PC-3 (cell line): ENCODE measurements around the gene SLC38A5. TPM values are rescaled to one million over a fixed set of nuclear protein-coding genes. Genes with fewer than 3 reads are reported as not detected.
A peak's percentile ranks its signal among the peaks of the same experiment; 100 is the strongest.

Experiments
- ATAC-seq: fragments of 200-7000 bp; cut with Tn5 transposase; 2 replicates; pipeline ENCODE4 v1.9.1; 2020; ENCODE audit warnings: mild to moderate bottlenecking, moderate library complexity
- BruUV-seq: library from RNA; stranded (reverse); fragments of 400-500 nt; replicated peaks from 2 replicates; lab custom pipeline; 2021; lab: Mats Ljungman, UMichigan
- CTCF ChIA-PET: fragments of 300-600 bp; sonication (Branson Sonifier 250); formaldehyde crosslinking; loops from one replicate; lab custom pipeline; 2022; ENCODE audit warnings: antibody characterized with exemption; lab: Charles Lee
- POLR2A ChIA-PET: fragments of 300-600 bp; sonication (Branson Sonifier 250); formaldehyde crosslinking; loops from one replicate; lab custom pipeline; 2022; ENCODE audit warnings: antibody characterized with exemption; ENCODE audit not compliant: unreplicated experiment; lab: Charles Lee
- DNase-seq: peaks from one replicate; pipeline ENCODE4 v3.0.0-alpha.2; 2015
- H2AFZ ChIP-seq: fragments of 300-600 bp; sonication (generic); 2 replicates; pipeline ENCODE4 v1.6.0; 2016; ENCODE audit warnings: antibody characterized with exemption, low read length
- H3F3A ChIP-seq: fragments of 300-600 bp; sonication (generic); one replicate; pipeline ENCODE4 v1.6.0; 2017; ENCODE audit warnings: antibody characterized with exemption, low read length, control low read depth, mild to moderate bottlenecking; ENCODE audit not compliant: unreplicated experiment
- H3K27ac ChIP-seq: fragments of 300-600 bp; sonication (generic); 2 replicates; pipeline ENCODE4 v1.5.1; 2016; ENCODE audit warnings: mild to moderate bottlenecking, low read length
- H3K27me3 ChIP-seq: fragments of 300-600 bp; sonication (generic); 2 replicates; pipeline ENCODE4 v1.6.1; 2016; ENCODE audit warnings: low read length, mixed read lengths
- H3K36me3 ChIP-seq: fragments of 300-600 bp; sonication (generic); 2 replicates; pipeline ENCODE4 v1.6.1; 2016; ENCODE audit warnings: low read depth, mixed run types, low read length, mixed read lengths
- H3K4me1 ChIP-seq: fragments of 300-600 bp; sonication (generic); 2 replicates; pipeline ENCODE4 v1.5.1; 2016; ENCODE audit warnings: low read length; ENCODE audit not compliant: insufficient read depth
- H3K4me2 ChIP-seq: fragments of 300-600 bp; sonication (generic); 2 replicates; pipeline ENCODE4 v1.6.0; 2016; ENCODE audit warnings: low read length
- H3K4me3 ChIP-seq: fragments of 300-600 bp; sonication (generic); 2 replicates; pipeline ENCODE4 v1.5.1; 2016; ENCODE audit warnings: mild to moderate bottlenecking, low read length, mixed read lengths
- H3K79me2 ChIP-seq: fragments of 300-600 bp; sonication (generic); 2 replicates; pipeline ENCODE4 v1.6.1; 2017; ENCODE audit warnings: low read length, mixed read lengths
- H3K9ac ChIP-seq: fragments of 300-600 bp; sonication (generic); 2 replicates; pipeline ENCODE4 v1.6.0; 2016; ENCODE audit warnings: mild to moderate bottlenecking, low read length
- H3K9me2 ChIP-seq: fragments of 300-600 bp; sonication (generic); replicated peaks from 2 replicates; pipeline ENCODE4 v1.6.1; 2016; ENCODE audit warnings: mixed run types, low read length, mixed read lengths
- H3K9me3 ChIP-seq: fragments of 300-600 bp; sonication (generic); 2 replicates; pipeline ENCODE4 v1.6.1; 2016; ENCODE audit warnings: low read length, mixed read lengths
- H4K20me1 ChIP-seq: fragments of 300-600 bp; sonication (generic); 2 replicates; pipeline ENCODE4 v1.6.1; 2016; ENCODE audit warnings: low read length, mixed read lengths
- EZH2 ChIP-seq: fragments of 300-600 bp; sonication (generic); IDR thresholded peaks from one replicate; pipeline ENCODE4 v1.6.1; 2017; ENCODE audit warnings: antibody characterized with exemption, mild to moderate bottlenecking, low read length; ENCODE audit not compliant: unreplicated experiment
- EZH2phosphoT487 ChIP-seq: fragments of 300-600 bp; sonication (generic); IDR thresholded peaks from 2 replicates; pipeline ENCODE4 v1.6.1; 2018; ENCODE audit warnings: mild to moderate bottlenecking, antibody characterized with exemption, low read length, borderline replicate concordance
- intact Hi-C: fragments of 100-400 bp; cut with micrococcal nuclease; formaldehyde crosslinking; loops from 2 replicates; pipeline ENCODE4 v1.9.0; 2023
- total RNA-seq: library from RNA; depleted of rRNA; stranded (reverse); fragments of >200 nt; gene quantifications from 2 replicates; pipeline ENCODE4 v1.2.3, GENCODE V29; 2014
- TF ChIP-seq, protein P1 (sequence below): fragments of 300-600 bp; sonication (generic); conservative IDR thresholded peaks from 2 replicates; pipeline ENCODE4 v1.5.1; 2017; ENCODE audit warnings: antibody characterized with exemption, low read depth, mild to moderate bottlenecking, low read length

SLC38A5 gene
- total RNA-seq, 1 experiment from 2014 or later: 2.4 TPM

DNA sequence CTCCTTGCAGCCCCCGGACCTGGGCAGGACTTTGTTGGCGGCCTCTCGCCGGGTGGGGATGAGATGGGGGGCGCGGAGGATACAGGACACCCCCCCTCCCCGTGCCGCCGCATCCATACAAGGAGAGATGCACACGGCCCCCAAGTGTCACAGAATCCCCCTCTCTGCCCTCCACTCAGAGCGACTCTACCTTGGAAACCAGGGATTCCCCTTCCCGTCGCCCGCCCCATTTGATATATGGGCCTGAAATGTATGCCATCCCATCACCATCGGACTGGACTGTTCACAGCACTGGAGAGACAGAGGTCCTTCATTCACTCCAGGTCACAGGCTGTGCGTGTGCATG is 39.2 kb upstream of the SLC38A5 start:
- H3K79me2 ChIP-seq: peaks cover 19% of the 10 kb centered on the region; the same call in 1 of the 2 replicates
- peak overlapping the region; percentile 83 for H3K4me3 ChIP-seq
- H3K4me2 ChIP-seq: peak overlapping the region; percentile 88
- intact Hi-C loops: no loop called here
- H4K20me1 ChIP-seq: no peaks in the 10 kb centered on the region
- no peaks in the 10 kb centered on the region for H3F3A ChIP-seq
- no peaks in the 10 kb centered on the region for H3K36me3 ChIP-seq
- H3K27ac ChIP-seq: no peak overlapping the region
- no peaks in the 10 kb centered on the region for H3K27me3 ChIP-seq
- ChIA-PET CTCF (no interaction called here), POLR2A (no interaction called here)
- TF ChIP-seq EZH2phosphoT487 (no peak), EZH2 (no peak)
- TF ChIP-seq, protein P1, sequence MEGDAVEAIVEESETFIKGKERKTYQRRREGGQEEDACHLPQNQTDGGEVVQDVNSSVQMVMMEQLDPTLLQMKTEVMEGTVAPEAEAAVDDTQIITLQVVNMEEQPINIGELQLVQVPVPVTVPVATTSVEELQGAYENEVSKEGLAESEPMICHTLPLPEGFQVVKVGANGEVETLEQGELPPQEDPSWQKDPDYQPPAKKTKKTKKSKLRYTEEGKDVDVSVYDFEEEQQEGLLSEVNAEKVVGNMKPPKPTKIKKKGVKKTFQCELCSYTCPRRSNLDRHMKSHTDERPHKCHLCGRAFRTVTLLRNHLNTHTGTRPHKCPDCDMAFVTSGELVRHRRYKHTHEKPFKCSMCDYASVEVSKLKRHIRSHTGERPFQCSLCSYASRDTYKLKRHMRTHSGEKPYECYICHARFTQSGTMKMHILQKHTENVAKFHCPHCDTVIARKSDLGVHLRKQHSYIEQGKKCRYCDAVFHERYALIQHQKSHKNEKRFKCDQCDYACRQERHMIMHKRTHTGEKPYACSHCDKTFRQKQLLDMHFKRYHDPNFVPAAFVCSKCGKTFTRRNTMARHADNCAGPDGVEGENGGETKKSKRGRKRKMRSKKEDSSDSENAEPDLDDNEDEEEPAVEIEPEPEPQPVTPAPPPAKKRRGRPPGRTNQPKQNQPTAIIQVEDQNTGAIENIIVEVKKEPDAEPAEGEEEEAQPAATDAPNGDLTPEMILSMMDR: no peak
- DNase-seq (no peak), ATAC-seq (peak; percentile 27)
- peak overlapping the region; percentile 98 for H2AFZ ChIP-seq
- H3K9ac ChIP-seq: peak overlapping the region; percentile 79
- no peaks in the 10 kb centered on the region for H3K9me3 ChIP-seq
- H3K4me1 ChIP-seq: peaks cover 11% of the 10 kb centered on the region; the same call in 1 of the 2 replicates
- H3K9me2 ChIP-seq: no peaks in the 10 kb centered on the region
- TSS peak; percentile 66 for BruUV-seq

DNA sequence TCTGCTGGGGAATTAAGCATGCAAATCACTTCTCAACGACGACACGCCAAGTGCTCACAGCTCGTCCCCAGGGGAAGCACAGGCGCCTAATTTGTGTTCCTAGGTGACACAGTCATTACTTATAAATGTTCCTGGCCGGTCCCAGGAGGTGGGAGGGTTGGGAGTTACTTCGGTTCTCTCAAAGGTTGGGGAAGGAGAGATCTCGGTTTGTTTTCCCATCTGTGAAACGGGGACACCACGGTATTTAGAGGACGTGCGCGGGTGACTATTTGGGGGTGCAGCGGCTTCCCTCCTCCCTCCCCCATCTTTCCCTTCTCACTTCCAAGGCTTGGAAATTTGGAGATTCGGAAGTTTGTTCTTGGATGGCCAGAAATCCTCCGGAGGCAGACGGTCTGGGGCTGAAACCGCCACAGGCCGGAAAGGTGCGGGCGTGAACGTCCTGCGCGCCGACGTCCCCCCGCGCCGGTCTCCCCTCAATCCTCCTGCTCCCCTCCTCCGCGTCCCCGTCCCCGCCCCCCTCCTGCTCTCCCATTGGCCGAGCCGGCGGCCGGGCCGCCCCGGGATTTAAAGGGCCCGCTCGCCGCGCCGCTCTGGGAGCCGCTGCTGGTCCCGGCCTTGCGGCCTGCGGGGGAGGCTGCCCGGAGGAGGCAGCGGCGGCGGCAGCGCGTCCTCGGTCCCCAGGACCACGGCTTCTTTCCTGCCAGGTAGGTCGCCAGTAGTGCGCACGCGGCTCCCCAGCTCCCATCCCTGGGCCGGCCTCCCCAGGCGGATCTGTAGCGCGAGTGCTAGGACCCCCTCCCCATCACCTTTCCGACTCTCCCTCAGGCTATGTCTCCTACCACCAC is 38.6 kb upstream of the SLC38A5 start, which contains the start of gene PORCN:
PORCN (plus strand) TSS at position 593 of the 845 bp plus-strand sequence. CDS start 829 bp downstream, outside the sequence.
- Histone ChIP-seq H3K9ac (peak within 1 kb of the TSS; percentile 79), H2AFZ (peak within 1 kb of the TSS; percentile 98), H3K79me2 (peaks cover 19% of the 10 kb centered on the region; the same call in 1 of the 2 replicates), H3K36me3 (no peaks in the 10 kb centered on the region), H3K27me3 (no peaks in the 10 kb centered on the region), H3K4me2 (peak within 1 kb of the TSS; percentile 88), H3K4me3 (peak within 1 kb of the TSS; percentile 83), H3K27ac (peak within 1 kb of the TSS; percentile 58), H4K20me1 (no peaks in the 10 kb centered on the region), H3K9me2 (no peaks in the 10 kb centered on the region), H3K9me3 (no peaks in the 10 kb centered on the region), H3F3A (no peaks in the 10 kb centered on the region), H3K4me1 (peaks cover 11% of the 10 kb centered on the region; the same call in 1 of the 2 replicates)
- TF ChIP-seq EZH2phosphoT487: no peak
- TF ChIP-seq, protein P1: no peak
- no peak for TF ChIP-seq EZH2
- DNase-seq: peak; percentile 68
- ChIA-PET POLR2A (no interaction called here), CTCF (no interaction called here)
- TSS peak; percentile 97 for BruUV-seq
- intact Hi-C loops: no loop called here
- ATAC-seq: peak; percentile 93

DNA sequence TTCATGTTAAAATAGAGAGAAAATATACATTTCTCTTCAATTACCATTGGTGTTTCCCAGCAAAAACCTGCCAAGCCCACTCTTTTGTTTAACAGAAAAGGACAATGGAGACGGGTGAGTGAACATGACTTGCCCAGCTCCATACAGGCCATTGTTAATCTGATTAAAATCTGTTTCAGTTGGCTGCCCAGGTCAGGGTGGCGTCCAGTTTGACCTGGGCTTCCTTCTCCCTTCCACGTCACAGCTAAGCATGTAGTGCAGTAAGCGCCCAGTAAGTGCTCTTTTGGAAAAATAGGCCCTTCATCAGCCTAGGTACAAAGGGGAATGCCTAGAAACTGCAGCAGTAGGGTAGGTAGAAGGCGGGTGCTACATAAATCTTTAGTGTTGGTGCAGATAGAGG is 37.2 kb upstream of the SLC38A5 start:
- Histone ChIP-seq H3K9me3 (no peaks in the 10 kb centered on the region), H3K9ac (no peak overlapping the region), H3K9me2 (no peaks in the 10 kb centered on the region), H3K4me3 (no peak overlapping the region), H3K79me2 (peaks cover 19% of the 10 kb centered on the region; the same call in 1 of the 2 replicates), H2AFZ (no peak overlapping the region), H3K27ac (no peak overlapping the region), H4K20me1 (no peaks in the 10 kb centered on the region), H3K36me3 (no peaks in the 10 kb centered on the region), H3K4me1 (peaks cover 11% of the 10 kb centered on the region; the same call in 1 of the 2 replicates), H3K4me2 (no peak overlapping the region), H3K27me3 (no peaks in the 10 kb centered on the region), H3F3A (no peaks in the 10 kb centered on the region)
- CTCF ChIA-PET: no interaction called here
- intact Hi-C loops: no loop called here
- no peak for DNase-seq
- TF ChIP-seq, protein P1: no peak
- TF ChIP-seq EZH2 (no peak), EZH2phosphoT487 (no peak)
- ATAC-seq: no peak
- POLR2A ChIA-PET: no interaction called here
- no TSS peak for BruUV-seq
